GM12878 (cell line): ENCODE data around the gene TET3. TPM values are rescaled to one million over a fixed set of nuclear protein-coding genes. Genes with fewer than 3 reads are reported as not detected.

Experiments used
- BCLAF1 ChIP-seq: fragments of 450-650 bp; IDR thresholded peaks from 2 replicates; pipeline ENCODE4 v1.6.1; 2017; ENCODE audit warnings: antibody characterized with exemption, mild to moderate bottlenecking, moderate library complexity
- CBFB ChIP-seq: IDR thresholded peaks from 2 replicates; pipeline ENCODE4 v1.6.1; 2016; ENCODE audit warnings: antibody characterized with exemption, low read depth
- E4F1 ChIP-seq: fragments of 450-650 bp; IDR thresholded peaks from 2 replicates; pipeline ENCODE4 v1.6.1; 2018; ENCODE audit warnings: borderline replicate concordance, mild to moderate bottlenecking; ENCODE audit not compliant: partially characterized antibody
- MXI1 ChIP-seq: fragments of 150-350 bp; IDR thresholded peaks from 2 replicates; pipeline ENCODE4 v1.6.1; 2011; ENCODE audit warnings: low read depth, mild to moderate bottlenecking, inconsistent platforms, low read length, improper control_type of control experiment
- SIX5 ChIP-seq: IDR thresholded peaks from 2 replicates; pipeline ENCODE4 v1.6.1; 2011; ENCODE audit warnings: mild to moderate bottlenecking, low read depth, low read length, moderate library complexity; ENCODE audit not compliant: severe bottlenecking
- polyA plus RNA-seq, 11 experiments: library from polyadenylated mRNA; depleted of rRNA in 4 of 11; unstranded in 6 of 11; stranded (reverse) in 5 of 11; fragments of >200 nt; fragmentation: Nextera tagmentation in 4 of 11; fragmentation: Illumina TruSeq in 1 of 11; extraction: Ambion mirVana in 4 of 11; extraction: Trizol in 1 of 11; gene quantifications; 1 replicate in 1 of 11; 2 replicates in 10 of 11; pipeline versions ENCODE4 v1.2.1 to v1.2.3, GENCODE V29; 2011 to 2016; ENCODE audit warnings: inconsistent platforms in 2 of 11, missing spikeins in 2 of 11, low read depth in 1 of 11
- total RNA-seq, 4 experiments: library from RNA; depleted of rRNA in 3 of 4; stranded (reverse); fragments of >200 nt in 3 of 4; fragmentation: Illumina TruSeq in 1 of 4; extraction: Trizol in 1 of 4; gene quantifications; 2 replicates each; pipeline versions ENCODE4 v1.2.1 to v1.2.3, GENCODE V29; 2013 to 2021
- TF ChIP-seq, protein P1 (sequence below): fragments of 450-650 bp; IDR thresholded peaks from 2 replicates; pipeline ENCODE4 v1.6.1; 2016; ENCODE audit warnings: mild to moderate bottlenecking, moderate library complexity, borderline replicate concordance
- TF ChIP-seq, protein P2 (sequence below): IDR thresholded peaks from 2 replicates; pipeline ENCODE4 v1.6.1; 2012; ENCODE audit warnings: low read length, inconsistent platforms
- TF ChIP-seq, protein P3 (sequence below): IDR thresholded peaks from 2 replicates; pipeline ENCODE4 v1.6.1; 2011; ENCODE audit warnings: low read depth, mild to moderate bottlenecking, low read length, moderate library complexity, borderline replicate concordance; ENCODE audit errors: extremely low read depth
- TF ChIP-seq, protein P4 (sequence below): IDR thresholded peaks from 2 replicates; pipeline ENCODE4 v1.6.1; 2012; ENCODE audit warnings: mild to moderate bottlenecking, low read depth, low read length
- TF ChIP-seq, protein P5 (sequence below): fragments of 450-650 bp; IDR thresholded peaks from 2 replicates; pipeline ENCODE4 v1.6.1; 2017; ENCODE audit warnings: low read depth, mild to moderate bottlenecking, moderate library complexity

TET3 gene
- total and polyA plus RNA-seq, 10 of the 15 experiments (the other 5 are each of a cell fraction or from before 2014, with no cell fraction given): 0.77 to 25.9 (median 8.5) TPM

- TF ChIP-seq CBFB (0 out of 2 replicates have a peak, but pooled peaks have one; percentile 48), SIX5 (no peak), BCLAF1 (no peak), MXI1 (no peak), E4F1 (no peak)
- TF ChIP-seq, protein P1, sequence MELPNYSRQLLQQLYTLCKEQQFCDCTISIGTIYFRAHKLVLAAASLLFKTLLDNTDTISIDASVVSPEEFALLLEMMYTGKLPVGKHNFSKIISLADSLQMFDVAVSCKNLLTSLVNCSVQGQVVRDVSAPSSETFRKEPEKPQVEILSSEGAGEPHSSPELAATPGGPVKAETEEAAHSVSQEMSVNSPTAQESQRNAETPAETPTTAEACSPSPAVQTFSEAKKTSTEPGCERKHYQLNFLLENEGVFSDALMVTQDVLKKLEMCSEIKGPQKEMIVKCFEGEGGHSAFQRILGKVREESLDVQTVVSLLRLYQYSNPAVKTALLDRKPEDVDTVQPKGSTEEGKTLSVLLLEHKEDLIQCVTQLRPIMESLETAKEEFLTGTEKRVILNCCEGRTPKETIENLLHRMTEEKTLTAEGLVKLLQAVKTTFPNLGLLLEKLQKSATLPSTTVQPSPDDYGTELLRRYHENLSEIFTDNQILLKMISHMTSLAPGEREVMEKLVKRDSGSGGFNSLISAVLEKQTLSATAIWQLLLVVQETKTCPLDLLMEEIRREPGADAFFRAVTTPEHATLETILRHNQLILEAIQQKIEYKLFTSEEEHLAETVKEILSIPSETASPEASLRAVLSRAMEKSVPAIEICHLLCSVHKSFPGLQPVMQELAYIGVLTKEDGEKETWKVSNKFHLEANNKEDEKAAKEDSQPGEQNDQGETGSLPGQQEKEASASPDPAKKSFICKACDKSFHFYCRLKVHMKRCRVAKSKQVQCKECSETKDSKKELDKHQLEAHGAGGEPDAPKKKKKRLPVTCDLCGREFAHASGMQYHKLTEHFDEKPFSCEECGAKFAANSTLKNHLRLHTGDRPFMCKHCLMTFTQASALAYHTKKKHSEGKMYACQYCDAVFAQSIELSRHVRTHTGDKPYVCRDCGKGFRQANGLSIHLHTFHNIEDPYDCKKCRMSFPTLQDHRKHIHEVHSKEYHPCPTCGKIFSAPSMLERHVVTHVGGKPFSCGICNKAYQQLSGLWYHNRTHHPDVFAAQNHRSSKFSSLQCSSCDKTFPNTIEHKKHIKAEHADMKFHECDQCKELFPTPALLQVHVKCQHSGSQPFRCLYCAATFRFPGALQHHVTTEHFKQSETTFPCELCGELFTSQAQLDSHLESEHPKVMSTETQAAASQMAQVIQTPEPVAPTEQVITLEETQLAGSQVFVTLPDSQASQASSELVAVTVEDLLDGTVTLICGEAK: no peak
- TF ChIP-seq, protein P2, sequence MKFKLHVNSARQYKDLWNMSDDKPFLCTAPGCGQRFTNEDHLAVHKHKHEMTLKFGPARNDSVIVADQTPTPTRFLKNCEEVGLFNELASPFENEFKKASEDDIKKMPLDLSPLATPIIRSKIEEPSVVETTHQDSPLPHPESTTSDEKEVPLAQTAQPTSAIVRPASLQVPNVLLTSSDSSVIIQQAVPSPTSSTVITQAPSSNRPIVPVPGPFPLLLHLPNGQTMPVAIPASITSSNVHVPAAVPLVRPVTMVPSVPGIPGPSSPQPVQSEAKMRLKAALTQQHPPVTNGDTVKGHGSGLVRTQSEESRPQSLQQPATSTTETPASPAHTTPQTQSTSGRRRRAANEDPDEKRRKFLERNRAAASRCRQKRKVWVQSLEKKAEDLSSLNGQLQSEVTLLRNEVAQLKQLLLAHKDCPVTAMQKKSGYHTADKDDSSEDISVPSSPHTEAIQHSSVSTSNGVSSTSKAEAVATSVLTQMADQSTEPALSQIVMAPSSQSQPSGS: no peak
- TF ChIP-seq, protein P3, sequence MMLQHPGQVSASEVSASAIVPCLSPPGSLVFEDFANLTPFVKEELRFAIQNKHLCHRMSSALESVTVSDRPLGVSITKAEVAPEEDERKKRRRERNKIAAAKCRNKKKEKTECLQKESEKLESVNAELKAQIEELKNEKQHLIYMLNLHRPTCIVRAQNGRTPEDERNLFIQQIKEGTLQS: no peak
- TF ChIP-seq, protein P4, sequence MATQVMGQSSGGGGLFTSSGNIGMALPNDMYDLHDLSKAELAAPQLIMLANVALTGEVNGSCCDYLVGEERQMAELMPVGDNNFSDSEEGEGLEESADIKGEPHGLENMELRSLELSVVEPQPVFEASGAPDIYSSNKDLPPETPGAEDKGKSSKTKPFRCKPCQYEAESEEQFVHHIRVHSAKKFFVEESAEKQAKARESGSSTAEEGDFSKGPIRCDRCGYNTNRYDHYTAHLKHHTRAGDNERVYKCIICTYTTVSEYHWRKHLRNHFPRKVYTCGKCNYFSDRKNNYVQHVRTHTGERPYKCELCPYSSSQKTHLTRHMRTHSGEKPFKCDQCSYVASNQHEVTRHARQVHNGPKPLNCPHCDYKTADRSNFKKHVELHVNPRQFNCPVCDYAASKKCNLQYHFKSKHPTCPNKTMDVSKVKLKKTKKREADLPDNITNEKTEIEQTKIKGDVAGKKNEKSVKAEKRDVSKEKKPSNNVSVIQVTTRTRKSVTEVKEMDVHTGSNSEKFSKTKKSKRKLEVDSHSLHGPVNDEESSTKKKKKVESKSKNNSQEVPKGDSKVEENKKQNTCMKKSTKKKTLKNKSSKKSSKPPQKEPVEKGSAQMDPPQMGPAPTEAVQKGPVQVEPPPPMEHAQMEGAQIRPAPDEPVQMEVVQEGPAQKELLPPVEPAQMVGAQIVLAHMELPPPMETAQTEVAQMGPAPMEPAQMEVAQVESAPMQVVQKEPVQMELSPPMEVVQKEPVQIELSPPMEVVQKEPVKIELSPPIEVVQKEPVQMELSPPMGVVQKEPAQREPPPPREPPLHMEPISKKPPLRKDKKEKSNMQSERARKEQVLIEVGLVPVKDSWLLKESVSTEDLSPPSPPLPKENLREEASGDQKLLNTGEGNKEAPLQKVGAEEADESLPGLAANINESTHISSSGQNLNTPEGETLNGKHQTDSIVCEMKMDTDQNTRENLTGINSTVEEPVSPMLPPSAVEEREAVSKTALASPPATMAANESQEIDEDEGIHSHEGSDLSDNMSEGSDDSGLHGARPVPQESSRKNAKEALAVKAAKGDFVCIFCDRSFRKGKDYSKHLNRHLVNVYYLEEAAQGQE: no peak
- TF ChIP-seq, protein P5, sequence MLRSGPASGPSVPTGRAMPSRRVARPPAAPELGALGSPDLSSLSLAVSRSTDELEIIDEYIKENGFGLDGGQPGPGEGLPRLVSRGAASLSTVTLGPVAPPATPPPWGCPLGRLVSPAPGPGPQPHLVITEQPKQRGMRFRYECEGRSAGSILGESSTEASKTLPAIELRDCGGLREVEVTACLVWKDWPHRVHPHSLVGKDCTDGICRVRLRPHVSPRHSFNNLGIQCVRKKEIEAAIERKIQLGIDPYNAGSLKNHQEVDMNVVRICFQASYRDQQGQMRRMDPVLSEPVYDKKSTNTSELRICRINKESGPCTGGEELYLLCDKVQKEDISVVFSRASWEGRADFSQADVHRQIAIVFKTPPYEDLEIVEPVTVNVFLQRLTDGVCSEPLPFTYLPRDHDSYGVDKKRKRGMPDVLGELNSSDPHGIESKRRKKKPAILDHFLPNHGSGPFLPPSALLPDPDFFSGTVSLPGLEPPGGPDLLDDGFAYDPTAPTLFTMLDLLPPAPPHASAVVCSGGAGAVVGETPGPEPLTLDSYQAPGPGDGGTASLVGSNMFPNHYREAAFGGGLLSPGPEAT: peak; percentile 87
Observed at GRCh38 chr2:74020702-74021406, 36.1 kb downstream of the TET3 start (continued).
